ENCODE results near the gene TNRC6A. TPM values are rescaled to one million over a fixed set of nuclear protein-coding genes. Genes with fewer than 3 reads are reported as not detected.
A peak's percentile ranks its signal among the peaks of the same experiment; 100 is the strongest.

The TNRC6A gene
- total and polyA plus RNA-seq, 9 of the 15 experiments (the other 6 are each of a cell fraction or from before 2014, with no cell fraction given) = 3.4 to 32.1 (median 26.6) TPM

GRCh38 chr16:24696699-24697098 is 32.8 kb upstream of the TNRC6A start:
- H3K27ac ChIP-seq (ENCODE audit: extremely low read depth, low read depth, low read length) = no peak overlapping the region
- in situ Hi-C loops (cut with MboI) (no loop called here), intact Hi-C loops (cut with micrococcal nuclease) (no loop called here)
- ATAC-seq (no peak), DNase-seq (ENCODE audit: extremely low read depth in 1 of 4, low spot score in 3 of 4) (no peak), FAIRE-seq (no peak)
- no peaks in the 10 kb centered on the region for H3K9me1 ChIP-seq (ENCODE audit: control insufficient read depth, insufficient read depth, low read length)
- no peaks in the 10 kb centered on the region; the same call in 1 of the 2 replicates for H3K9me3 ChIP-seq (replicated peaks; ENCODE audit: control insufficient read depth, insufficient read depth, low read depth, low read length)
- no peaks in the 10 kb centered on the region for H3K36me3 ChIP-seq (ENCODE audit: control insufficient read depth, insufficient read depth, low read length)
- H3K4me3 ChIP-seq = no peak overlapping the region
- no peak overlapping the region for H2AFZ ChIP-seq (ENCODE audit: low read depth, low read length)
- TF ChIP-seq BCOR (IDR thresholded peaks at IDR 0.05) (0 out of 2 replicates have a peak, but pooled peaks have one; percentile 12), ZNF512 (tag; IDR thresholded peaks at IDR 0.05) (no peak), PHF8 (IDR thresholded peaks at IDR 0.05; ENCODE audit: borderline replicate concordance, low read length) (no peak), RBM25 (IDR thresholded peaks at IDR 0.05; ENCODE audit: low read depth, low read length, severe bottlenecking) (peak; percentile 72), ZNF431 (CRISPR knock-in tag; IDR thresholded peaks at IDR 0.05) (no peak), NCOA6 (IDR thresholded peaks at IDR 0.05) (no peak)
- H3K4me2 ChIP-seq (ENCODE audit: insufficient read depth, low read length) = no peak overlapping the region
- no peaks in the 10 kb centered on the region for H4K20me1 ChIP-seq (replicated peaks; ENCODE audit: control insufficient read depth, insufficient read depth, low read length)
- peaks cover 4 to 6% of the 10 kb centered on the region in 2 experiments for H3K27me3 ChIP-seq (ENCODE audit: control insufficient read depth in 2 of 2, insufficient read depth in 2 of 2, low read length in 2 of 2)
- WGBS (ENCODE audit: insufficient coverage, low coverage, missing lambda C conversion rate) = 7% methylated on average over 4 of the region's 5 CpGs
- BruUV-seq (replicated peaks) = no TSS peak
- no peaks in the 10 kb centered on the region for H3K79me2 ChIP-seq (ENCODE audit: control insufficient read depth, insufficient read depth, low read length)
- POLR2A ChIA-PET = no interaction called here
- CTCF ChIA-PET (ENCODE audit: low intra/inter-chr PET ratio) = no interaction called here
- peaks cover 0 to 6% of the 10 kb centered on the region in 2 experiments; a peak in 2 of 5 replicates for H3K4me1 ChIP-seq (replicated peaks in 1 of 2; ENCODE audit: control insufficient read depth in 2 of 2, insufficient read depth in 2 of 2, low read length in 2 of 2)
- H3K9ac ChIP-seq (ENCODE audit: insufficient read depth in 1 of 2, low read depth in 2 of 2, low read length in 2 of 2) = no peak overlapping the region
